SH-SY5Y (cell line): ENCODE measurements around the gene HTR1E.

Source experiments
- GATA2 ChIP-seq: IDR thresholded peaks from 2 replicates; pipeline ENCODE4 v1.6.1; 2011; ENCODE audit warnings: mild to moderate bottlenecking, low read depth, low read length
- GATA3 ChIP-seq: IDR thresholded peaks from 2 replicates; pipeline ENCODE4 v1.6.1; 2011; ENCODE audit warnings: low read depth, mild to moderate bottlenecking, low read length, moderate library complexity

The HTR1E gene

GRCh38 chr6:86937219-86938079, at the start of gene HTR1E:
HTR1E (plus strand) TSS chr6:86937528; CDS start chr6:87015335, 77,807 bp downstream.
- TF ChIP-seq GATA2 (no peak), GATA3 (no peak)

DNA sequence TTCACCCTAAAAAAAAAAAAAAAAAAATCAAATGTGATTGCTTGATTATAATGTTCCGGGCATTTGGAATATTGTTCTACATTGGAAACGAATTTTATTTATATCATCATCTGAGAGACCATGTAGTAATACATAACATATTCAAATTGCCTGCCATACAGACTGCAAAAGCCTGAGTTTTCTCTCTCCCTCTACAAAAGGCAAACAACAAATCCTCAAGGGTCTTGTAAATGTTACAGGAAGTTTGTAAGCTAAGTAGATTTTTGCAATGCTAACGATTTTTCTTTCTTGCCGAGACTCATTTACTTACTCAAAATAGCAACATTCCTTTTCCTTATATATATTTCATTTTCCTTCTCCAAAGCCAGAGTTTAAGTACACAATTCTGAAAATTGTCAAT, 49.0 kb upstream of the HTR1E start:
- no peak for TF ChIP-seq GATA3

DNA sequence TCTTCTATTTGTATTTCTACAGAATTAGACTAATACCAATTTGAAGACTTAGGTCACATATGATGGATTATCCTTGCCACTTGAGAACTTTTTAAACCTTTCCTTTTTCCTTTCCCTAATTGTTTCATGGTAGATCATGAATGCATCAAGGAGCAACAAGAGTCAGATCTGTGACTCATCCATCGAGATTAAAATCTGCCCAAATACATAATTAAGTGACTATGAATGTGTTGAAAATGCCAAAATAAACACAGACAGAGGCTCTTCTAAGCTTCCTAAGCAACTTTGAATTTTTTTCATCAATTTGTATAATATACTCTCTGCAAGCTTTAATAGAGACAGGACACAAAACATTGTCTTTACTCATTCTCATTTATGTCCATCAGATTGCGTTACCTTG, 23.5 kb upstream of the HTR1E start:
- no peak for TF ChIP-seq GATA3
- no peak for TF ChIP-seq GATA2

DNA sequence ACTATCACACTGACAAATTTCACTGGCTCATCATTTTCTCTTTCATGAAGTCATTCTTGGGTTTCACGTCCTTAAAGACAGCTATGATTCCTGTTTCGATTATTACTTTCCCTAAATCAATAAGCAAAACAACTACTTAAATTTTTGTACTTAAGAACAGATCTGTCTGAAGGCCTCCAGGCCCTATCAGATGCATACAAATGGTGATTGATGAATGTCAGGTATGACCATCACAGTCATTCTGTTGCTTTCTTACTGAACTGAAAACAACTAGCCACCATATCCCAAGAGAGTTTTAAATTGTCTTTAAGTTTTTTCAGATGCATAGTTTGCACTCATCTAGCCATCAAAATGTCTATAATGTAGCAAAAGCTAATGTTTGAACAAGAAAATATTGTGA, 20.9 kb upstream of the HTR1E start:
- no peak for TF ChIP-seq GATA2
- no peak for TF ChIP-seq GATA3

GRCh38 chr6:86934365-86934764, 3.0 kb upstream of the HTR1E start:
- TF ChIP-seq GATA2 (no peak), GATA3 (no peak)

GRCh38 chr6:86936834-86937218, 502 bp upstream of the HTR1E start:
- TF ChIP-seq GATA3: no peak
- no peak for TF ChIP-seq GATA2

GRCh38 chr6:86938814-86939213, 1.5 kb downstream of the HTR1E start:
- TF ChIP-seq GATA3 (no peak), GATA2 (no peak)

GRCh38 chr6:86941461-86941860, 4.1 kb downstream of the HTR1E start:
- no peak for TF ChIP-seq GATA2
- TF ChIP-seq GATA3: no peak

DNA sequence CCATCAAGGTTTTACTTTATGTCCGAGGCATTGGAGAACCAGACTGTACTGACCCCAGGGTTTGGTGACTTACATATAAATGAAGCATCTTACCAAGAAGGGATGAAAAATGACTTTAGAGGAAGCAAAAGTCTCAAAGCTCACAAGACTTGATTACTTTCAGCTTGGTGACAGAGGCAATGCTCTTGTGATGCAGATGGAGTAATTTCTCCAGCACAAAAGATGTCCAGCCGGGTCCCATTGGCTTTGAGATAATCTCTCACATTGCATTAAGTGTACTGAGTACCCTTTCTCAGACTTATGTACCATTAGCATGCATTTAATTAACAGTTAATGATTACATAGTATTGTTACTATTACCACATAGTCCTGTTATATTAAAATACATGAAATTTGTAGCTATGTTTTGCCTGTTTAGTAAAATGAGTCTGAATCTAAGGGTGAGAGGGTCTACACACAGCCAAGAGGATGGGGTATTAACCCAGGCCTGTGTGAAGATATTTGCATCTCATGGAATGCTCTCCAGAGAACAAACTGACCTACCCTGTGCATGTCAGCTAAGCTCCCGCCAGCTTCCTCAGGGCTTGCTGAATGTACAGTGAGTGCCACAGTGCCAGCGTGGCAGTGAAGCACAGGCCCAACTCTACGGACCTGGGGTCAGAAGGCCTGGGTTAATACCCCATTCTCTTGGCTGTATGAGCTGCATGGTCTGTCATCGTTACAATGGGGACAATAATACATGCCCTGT, 5.6 kb downstream of the HTR1E start:
- TF ChIP-seq GATA2: no peak
- no peak for TF ChIP-seq GATA3

GRCh38 chr6:86943819-86944407, 6.6 kb downstream of the HTR1E start:
- peak; percentile 25; the same call in 1 of the 2 replicates for TF ChIP-seq GATA2
- TF ChIP-seq GATA3: peak; percentile 47; the same call in 1 of the 2 replicates

GRCh38 chr6:86949771-86950170, 12.4 kb downstream of the HTR1E start:
- no peak for TF ChIP-seq GATA2
- no peak for TF ChIP-seq GATA3

DNA sequence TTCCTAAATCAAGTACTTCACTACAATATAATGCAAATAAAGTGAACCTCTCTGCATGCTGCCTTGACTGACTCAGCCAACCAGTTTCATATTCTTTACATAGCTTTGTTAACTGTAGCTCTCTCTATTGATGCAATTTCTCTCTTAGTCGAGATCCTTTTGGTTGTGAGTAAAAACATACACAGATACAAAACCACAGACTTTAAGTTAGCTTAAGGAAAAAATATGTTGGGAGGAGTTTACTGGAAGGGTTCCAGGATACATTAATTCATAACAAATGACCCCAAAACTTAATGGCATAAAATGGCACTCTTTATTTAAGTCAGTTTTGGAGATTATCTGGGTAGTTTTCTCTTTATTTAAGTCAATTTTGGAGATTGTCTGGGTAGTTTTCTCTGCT, 15.7 kb downstream of the HTR1E start:
- no peak for TF ChIP-seq GATA3
- no peak for TF ChIP-seq GATA2

DNA sequence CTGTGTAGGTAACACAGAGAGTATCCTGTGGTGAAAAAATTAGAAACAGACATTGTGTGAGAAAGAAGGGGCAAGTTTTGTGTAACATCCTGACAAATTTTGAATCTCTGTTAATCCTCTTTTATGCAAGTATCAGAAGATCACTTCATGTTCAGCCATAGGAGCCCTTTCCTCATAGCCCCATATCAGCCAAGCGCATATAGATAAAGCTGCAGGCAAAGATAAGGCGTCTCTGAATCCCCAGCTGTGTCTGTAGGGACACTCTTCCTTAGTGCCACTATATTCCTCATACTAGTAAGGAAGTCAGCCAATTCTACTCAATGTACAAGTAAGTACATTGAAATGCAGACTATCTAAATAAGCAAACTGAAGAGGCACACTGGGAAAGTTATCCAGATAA, 22.3 kb downstream of the HTR1E start:
- TF ChIP-seq GATA2: no peak
- TF ChIP-seq GATA3: no peak

- no peak for TF ChIP-seq GATA3
- no peak for TF ChIP-seq GATA2
These were observed 24.3 kb downstream of the HTR1E start for GRCh38 chr6:86961455-86962200.
